ENCODE results near the gene TMX3.

Gene TMX3

GRCh38 chr18:68714712-68715496 is at the start of gene TMX3:
Gene TMX3 (minus strand): TSS chr18:68715108. CDS start chr18:68714981, 127 bp downstream.
- DNase-seq (ENCODE audit: low read depth) = peak; percentile 79
- H3K4me3 ChIP-seq (ENCODE audit: low read depth, low read length) = peak within 1 kb of the TSS; percentile 86

GRCh38 chr18:68764016-68764415 is 49.1 kb upstream of the TMX3 start:
- no peak overlapping the region for H3K4me3 ChIP-seq (ENCODE audit: low read depth, low read length)
- peak; percentile 45 for DNase-seq (ENCODE audit: low read depth)

GRCh38 chr18:68763083-68763482 is 48.2 kb upstream of the TMX3 start:
- no peak overlapping the region for H3K4me3 ChIP-seq (ENCODE audit: low read depth, low read length)
- peak; percentile 73 for DNase-seq (ENCODE audit: low read depth)

GRCh38 chr18:68759308-68759707 is 44.4 kb upstream of the TMX3 start:
- DNase-seq (ENCODE audit: low read depth) = no peak

GRCh38 chr18:68757126-68757525 is 42.2 kb upstream of the TMX3 start:
- DNase-seq (ENCODE audit: low read depth) = no peak
- no peak overlapping the region for H3K4me3 ChIP-seq (ENCODE audit: low read depth, low read length)

More at GRCh38 chr18:68759308-68759707, 44.4 kb upstream of the TMX3 start:
- H3K4me3 ChIP-seq (ENCODE audit: low read depth, low read length) = no peak overlapping the region

- no peak overlapping the region for H3K4me3 ChIP-seq (ENCODE audit: low read depth, low read length)
Observed at GRCh38 chr18:68742206-68742605, 27.3 kb upstream of the TMX3 start.

GRCh38 chr18:68740966-68741365 is 26.1 kb upstream of the TMX3 start:
- no peak for DNase-seq (ENCODE audit: low read depth)
- no peak overlapping the region for H3K4me3 ChIP-seq (ENCODE audit: low read depth, low read length)

More at GRCh38 chr18:68742206-68742605, 27.3 kb upstream of the TMX3 start:
- no peak for DNase-seq (ENCODE audit: low read depth)

GRCh38 chr18:68739462-68739861 is 24.6 kb upstream of the TMX3 start:
- H3K4me3 ChIP-seq (ENCODE audit: low read depth, low read length) = no peak overlapping the region
- DNase-seq (ENCODE audit: low read depth) = no peak

GRCh38 chr18:68738564-68738963 is 23.7 kb upstream of the TMX3 start:
- DNase-seq (ENCODE audit: low read depth) = no peak
- H3K4me3 ChIP-seq (ENCODE audit: low read depth, low read length) = no peak overlapping the region

- DNase-seq (ENCODE audit: low read depth) = peak; percentile 29
- H3K4me3 ChIP-seq (ENCODE audit: low read depth, low read length) = no peak overlapping the region
Observed at GRCh38 chr18:68735483-68736343, 20.8 kb upstream of the TMX3 start.

- H3K4me3 ChIP-seq (ENCODE audit: low read depth, low read length) = no peak overlapping the region
- no peak for DNase-seq (ENCODE audit: low read depth)
Observed at GRCh38 chr18:68734308-68734707, 19.4 kb upstream of the TMX3 start.

- no peak overlapping the region for H3K4me3 ChIP-seq (ENCODE audit: low read depth, low read length)
- DNase-seq (ENCODE audit: low read depth) = no peak
Observed at GRCh38 chr18:68733707-68734106, 18.8 kb upstream of the TMX3 start.

- no peak overlapping the region for H3K4me3 ChIP-seq (ENCODE audit: low read depth, low read length)
- no peak for DNase-seq (ENCODE audit: low read depth)
Observed at GRCh38 chr18:68728081-68728700, 13.3 kb upstream of the TMX3 start.

GRCh38 chr18:68727506-68727905 is 12.6 kb upstream of the TMX3 start:
- DNase-seq (ENCODE audit: low read depth) = no peak
- no peak overlapping the region for H3K4me3 ChIP-seq (ENCODE audit: low read depth, low read length)

- H3K4me3 ChIP-seq (ENCODE audit: low read depth, low read length) = no peak overlapping the region
Observed at GRCh38 chr18:68725346-68725745, 10.4 kb upstream of the TMX3 start.

GRCh38 chr18:68724021-68724420 is 9.1 kb upstream of the TMX3 start:
- no peak for DNase-seq (ENCODE audit: low read depth)

More at GRCh38 chr18:68725346-68725745, 10.4 kb upstream of the TMX3 start:
- no peak for DNase-seq (ENCODE audit: low read depth)

GRCh38 chr18:68723539-68723938 is 8.6 kb upstream of the TMX3 start:
- DNase-seq (ENCODE audit: low read depth) = no peak
- H3K4me3 ChIP-seq (ENCODE audit: low read depth, low read length) = no peak overlapping the region

More at GRCh38 chr18:68724021-68724420, 9.1 kb upstream of the TMX3 start:
- no peak overlapping the region for H3K4me3 ChIP-seq (ENCODE audit: low read depth, low read length)

GRCh38 chr18:68722821-68723220 is 7.9 kb upstream of the TMX3 start:
- H3K4me3 ChIP-seq (ENCODE audit: low read depth, low read length) = no peak overlapping the region
- DNase-seq (ENCODE audit: low read depth) = no peak

- H3K4me3 ChIP-seq (ENCODE audit: low read depth, low read length) = no peak overlapping the region
- DNase-seq (ENCODE audit: low read depth) = no peak
Observed at GRCh38 chr18:68721681-68722583, 7.0 kb upstream of the TMX3 start.

Data from skeletal muscle cell (primary cell).